H1 (cell line): ENCODE data around the gene PRDM10. TPM values are rescaled to one million over a fixed set of nuclear protein-coding genes. Genes with fewer than 3 reads are reported as not detected.

Experiments used
- CTCF ChIA-PET: fragments of 300-600 bp; sonication (Branson Sonifier 250); formaldehyde crosslinking; loops from one replicate; lab custom pipeline; 2021; ENCODE audit not compliant: partially characterized antibody; lab: Charles Lee
- POLR2A ChIA-PET: fragments of 300-600 bp; sonication (Branson Sonifier 250); formaldehyde crosslinking; loops from one replicate; lab custom pipeline; 2021; ENCODE audit warnings: inconsistent platforms; ENCODE audit not compliant: partially characterized antibody; lab: Charles Lee
- DNase-seq, 2 experiments: peaks; one replicate each; pipeline versions ENCODE4 v3.0.0 to v3.0.0-alpha.2; 2010 to 2022; ENCODE audit warnings: low spot score in 2 of 2, low read depth in 1 of 2, mixed read lengths in 1 of 2
- FAIRE-seq: peaks from 2 replicates; lab custom pipeline; 2011; peaks lifted over from hg19 to GRCh38; lab: Jason Lieb, UNC
- H2AFZ ChIP-seq: 2 replicates; pipeline ENCODE4 v1.8.1; 2012; ENCODE audit warnings: low read length, inconsistent platforms
- H2AK5ac ChIP-seq: 2 replicates; pipeline ENCODE4 v1.6.1; 2013; ENCODE audit warnings: low read depth, low read length
- H2BK120ac ChIP-seq: replicated peaks from 2 replicates; pipeline ENCODE3; 2013; ENCODE audit warnings: low read depth, low read length, inconsistent platforms
- H2BK12ac ChIP-seq: 2 replicates; pipeline ENCODE4 v1.6.1; 2013; ENCODE audit warnings: low read depth, low read length
- H2BK15ac ChIP-seq: 2 replicates; pipeline ENCODE4 v1.6.1; 2013; ENCODE audit warnings: low read length
- H2BK20ac ChIP-seq: 2 replicates; pipeline ENCODE4 v1.6.1; 2013; ENCODE audit warnings: low read length
- H2BK5ac ChIP-seq: 2 replicates; pipeline ENCODE4 v1.6.1; 2013; ENCODE audit warnings: low read depth, low read length
- H3K14ac ChIP-seq: 2 replicates; pipeline ENCODE4 v1.6.1; 2013; ENCODE audit warnings: inconsistent platforms; ENCODE audit not compliant: insufficient read length
- H3K18ac ChIP-seq: 2 replicates; pipeline ENCODE4 v1.6.1; 2013; ENCODE audit warnings: low read length; ENCODE audit errors: extremely low read depth
- H3K23ac ChIP-seq: 2 replicates; pipeline ENCODE4 v1.6.1; 2013; ENCODE audit warnings: inconsistent platforms; ENCODE audit not compliant: insufficient read length
- H3K23me2 ChIP-seq: 2 replicates; pipeline ENCODE4 v1.6.1; 2013; ENCODE audit warnings: low read depth, low read length
- H3K27ac ChIP-seq: 2 replicates; pipeline ENCODE4 v1.6.1; 2011; ENCODE audit warnings: low read depth, low read length, inconsistent platforms
- H3K27me3 ChIP-seq, 4 experiments: replicated peaks in 1 of 4; 1 replicate in 1 of 4; 2 replicates in 3 of 4; pipeline versions ENCODE4 v1.6.1 to v1.8.1; 2011 to 2013; ENCODE audit warnings: low read length in 3 of 4, mild to moderate bottlenecking in 3 of 4, inconsistent platforms in 2 of 4, mixed read lengths in 2 of 4, moderate library complexity in 1 of 4; ENCODE audit not compliant: control insufficient read depth in 3 of 4, insufficient read depth in 3 of 4; ENCODE audit errors: extremely low read depth in 1 of 4
- H3K36me3 ChIP-seq, 4 experiments: 2 replicates each; pipeline versions ENCODE4 v1.6.1 to v1.8.1; 2011 to 2013; ENCODE audit warnings: mild to moderate bottlenecking in 4 of 4, low read length in 3 of 4, moderate library complexity in 2 of 4, control low read depth in 1 of 4, inconsistent platforms in 1 of 4; ENCODE audit not compliant: insufficient read depth in 4 of 4, control insufficient read depth in 2 of 4
- H3K4ac ChIP-seq: replicated peaks from 2 replicates; pipeline ENCODE3; 2013; ENCODE audit warnings: low read length, low read depth, mixed read lengths, inconsistent platforms; ENCODE audit not compliant: insufficient read length
- H3K4me1 ChIP-seq, 4 experiments: replicated peaks in 1 of 4; 1 replicate in 1 of 4; 2 replicates in 3 of 4; pipeline versions ENCODE4 v1.6.1 to v1.8.1; 2011 to 2013; ENCODE audit warnings: low read length in 3 of 4, inconsistent platforms in 2 of 4, mixed read lengths in 1 of 4; ENCODE audit not compliant: insufficient read depth in 4 of 4, control insufficient read depth in 3 of 4
- H3K4me2 ChIP-seq, 2 experiments: 2 replicates each; pipeline versions ENCODE4 v1.6.1 to v1.8.1; 2011 to 2013; ENCODE audit warnings: low read depth in 2 of 2, low read length in 2 of 2, control low read depth in 1 of 2, inconsistent platforms in 1 of 2, mild to moderate bottlenecking in 1 of 2; ENCODE audit not compliant: insufficient read depth in 1 of 2
- H3K4me3 ChIP-seq, 4 experiments: fragments of 200-600, 300-600 bp in 1 of 4; sonication (generic), shearing (Covaris generic), sonication (Bioruptor Twin) in 1 of 4; 2 replicates each; pipeline versions ENCODE4 v1.5.1 to v1.8.1; 2011 to 2016; ENCODE audit warnings: low read length in 4 of 4, low read depth in 3 of 4, control low read depth in 2 of 4, inconsistent platforms in 2 of 4, mild to moderate bottlenecking in 2 of 4, mixed read lengths in 1 of 4, moderate library complexity in 1 of 4; ENCODE audit not compliant: insufficient read depth in 2 of 4; ENCODE audit errors: extremely low read depth in 1 of 4
- H3K56ac ChIP-seq: replicated peaks from 2 replicates; pipeline ENCODE3; 2013; ENCODE audit warnings: low read depth, mild to moderate bottlenecking, mixed read lengths, low read length, inconsistent platforms; ENCODE audit not compliant: insufficient read length
- H3K79me1 ChIP-seq: 2 replicates; pipeline ENCODE4 v1.6.1; 2013; ENCODE audit warnings: low read depth, low read length, control low read depth
- H3K79me2 ChIP-seq, 2 experiments: 2 replicates each; pipeline versions ENCODE4 v1.6.1 to v1.8.1; 2012 to 2013; ENCODE audit warnings: low read length in 2 of 2, mild to moderate bottlenecking in 2 of 2, inconsistent platforms in 1 of 2; ENCODE audit not compliant: insufficient read depth in 2 of 2, control insufficient read depth in 1 of 2
- H3K9ac ChIP-seq, 4 experiments: replicated peaks in 1 of 4; 1 replicate in 1 of 4; 2 replicates in 3 of 4; pipeline versions ENCODE4 v1.6.1 to v1.8.1; 2011 to 2013; ENCODE audit warnings: low read depth in 3 of 4, low read length in 3 of 4, control low read depth in 2 of 4, mild to moderate bottlenecking in 2 of 4, moderate library complexity in 2 of 4, inconsistent platforms in 1 of 4; ENCODE audit errors: extremely low read depth in 1 of 4
- H3K9me3 ChIP-seq, 2 experiments: 2 replicates each; pipeline versions ENCODE4 v1.6.1 to v1.8.1; 2012 to 2013; ENCODE audit warnings: mild to moderate bottlenecking in 2 of 2, moderate library complexity in 2 of 2, control low read depth in 1 of 2, inconsistent platforms in 1 of 2, low read depth in 1 of 2, low read length in 1 of 2, mixed read lengths in 1 of 2; ENCODE audit not compliant: insufficient read depth in 2 of 2
- H4K20me1 ChIP-seq, 2 experiments: replicated peaks in 1 of 2; 2 replicates each; pipeline versions ENCODE3 to v1.8.1; 2011 to 2013; ENCODE audit warnings: inconsistent platforms in 2 of 2, low read length in 2 of 2, mild to moderate bottlenecking in 1 of 2; ENCODE audit not compliant: insufficient read depth in 2 of 2, control insufficient read depth in 1 of 2
- H4K5ac ChIP-seq: 2 replicates; pipeline ENCODE4 v1.6.1; 2013; ENCODE audit warnings: low read length, low read depth, mixed read lengths, inconsistent platforms; ENCODE audit not compliant: insufficient read length
- H4K8ac ChIP-seq: 2 replicates; pipeline ENCODE4 v1.8.0; 2013; ENCODE audit warnings: mild to moderate bottlenecking, moderate library complexity, low read length, inconsistent platforms; ENCODE audit not compliant: insufficient read depth; ENCODE audit errors: extremely low read depth
- H4K91ac ChIP-seq: replicated peaks from 2 replicates; pipeline ENCODE3; 2013; ENCODE audit warnings: low read length, mixed read lengths, inconsistent platforms; ENCODE audit not compliant: insufficient read length
- BACH1 ChIP-seq: IDR thresholded peaks from 2 replicates; pipeline ENCODE4 v1.6.1; 2012; ENCODE audit warnings: low read length, improper control_type of control experiment
- CHD2 ChIP-seq: IDR thresholded peaks from 2 replicates; pipeline ENCODE4 v1.6.1; 2012; ENCODE audit warnings: low read length, improper control_type of control experiment
- KDM1A ChIP-seq: fragments of 200-600, 300-600 bp; sonication (generic); IDR thresholded peaks from 2 replicates; pipeline ENCODE4 v1.7.1; 2016; ENCODE audit warnings: mild to moderate bottlenecking, low read length, borderline replicate concordance
- SP2 ChIP-seq: IDR thresholded peaks from 2 replicates; pipeline ENCODE4 v1.6.1; 2012; ENCODE audit warnings: mild to moderate bottlenecking, low read length, inconsistent platforms
- SP4 ChIP-seq: IDR thresholded peaks from 2 replicates; pipeline ENCODE4 v1.6.1; 2012; ENCODE audit warnings: low read length, inconsistent platforms
- YY1 ChIP-seq: IDR thresholded peaks from 2 replicates; pipeline ENCODE4 v1.6.1; 2011; ENCODE audit warnings: low read depth, mild to moderate bottlenecking, low read length
- ZNF274 ChIP-seq: IDR thresholded peaks from 2 replicates; pipeline ENCODE4 v1.7.0; 2012; ENCODE audit warnings: low read length, borderline replicate concordance; ENCODE audit errors: extremely low read depth
- WGBS, 2 experiments: shearing (Covaris generic) in 1 of 2; methylation state at CpG; one replicate each; pipeline versions ENCODE4 v1.1.6 to v1.1.7; 2013 to 2015; ENCODE audit warnings: low lambda C conversion rate in 2 of 2, mixed read lengths in 2 of 2, inconsistent platforms in 1 of 2, low coverage in 1 of 2, missing lambda C conversion rate in 1 of 2; ENCODE audit not compliant: insufficient replicate concordance in 2 of 2, insufficient coverage in 1 of 2, insufficient read length in 1 of 2; ENCODE audit errors: extremely low coverage in 1 of 2, missing lambda C conversion rate in 1 of 2; 5-methylcytosine and 5-hydroxymethylcytosine counted together
- polyA plus RNA-seq, 7 experiments: library from polyadenylated mRNA; depleted of rRNA in 3 of 7; stranded (reverse) in 5 of 7; unstranded in 2 of 7; fragments of >200 nt in 5 of 7; fragments of 200-250 nt in 2 of 7; gene quantifications; 1 replicate in 5 of 7; 2 replicates in 1 of 7; 4 replicates in 1 of 7; pipeline versions ENCODE4 v1.2.1 to v1.2.3, GENCODE V29; 2011 to 2013; ENCODE audit warnings: missing spikeins in 2 of 7, mixed read lengths in 2 of 7
- total RNA-seq: library from RNA; stranded (reverse); fragmentation: NEBNext Ultra II Directional; extraction: Animal tissue kit (Norgen Biotek cat#: 25700); gene quantifications from 2 replicates; pipeline ENCODE4 v1.2.1, GENCODE V29; 2021

The PRDM10 gene
- total and polyA plus RNA-seq, 2 of the 8 experiments (the other 6 are each of a cell fraction or from before 2014, with no cell fraction given), result 15.5 to 19.2 TPM

DNA sequence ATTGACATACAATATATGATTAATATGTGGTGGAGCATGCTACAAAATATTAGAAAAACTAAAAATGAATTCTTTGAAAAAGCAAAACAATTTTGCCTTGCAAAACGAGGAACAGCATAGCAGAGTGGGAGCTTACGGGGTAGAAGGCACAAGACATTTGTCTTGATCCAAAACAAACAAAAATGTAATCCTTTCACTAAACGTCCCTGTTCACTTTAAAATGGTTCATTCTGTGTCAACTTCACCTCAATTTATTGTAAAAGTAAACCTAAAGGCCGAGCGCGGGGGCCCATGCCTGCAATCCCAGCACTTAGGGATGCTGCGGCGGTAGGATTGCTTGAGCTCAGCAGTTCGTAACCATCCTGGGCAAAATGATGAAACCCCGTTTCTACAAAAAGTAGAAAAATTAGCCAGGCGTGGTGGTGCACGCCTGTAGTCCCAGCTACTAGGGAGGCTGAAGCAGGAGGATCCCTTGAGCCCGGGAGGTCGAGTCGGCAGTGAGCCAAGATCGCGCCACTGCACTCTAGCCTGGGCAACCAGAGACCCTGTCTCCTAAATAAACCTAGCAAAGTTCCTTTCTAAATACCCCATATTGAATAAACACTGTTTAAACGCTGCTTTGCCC is 2.0 kb downstream of the PRDM10 start:
- Histone ChIP-seq H2BK20ac (no peak overlapping the region), H2BK12ac (no peak overlapping the region), H3K9ac (no peak overlapping the region; a peak in 1 of 7 replicates), H3K4ac (no peak overlapping the region), H2BK15ac (no peak overlapping the region), H4K91ac (no peak overlapping the region), H3K23ac (no peak overlapping the region), H2BK120ac (no peak overlapping the region), H3K18ac (no peak overlapping the region), H3K4me2 (peak overlapping the region; percentile 89 to 96; a peak in 3 of 4 replicates), H3K27ac (no peak overlapping the region), H2AFZ (no peak overlapping the region), H3K79me1 (no peaks in the 10 kb centered on the region; the same call in 1 of the 2 replicates), H2BK5ac (no peak overlapping the region), H3K36me3 (no peaks in the 10 kb centered on the region), H3K4me1 (peaks cover 0 to 2% (median 0%) of the 10 kb centered on the region in 4 experiments; a peak in 3 of 7 replicates), H3K79me2 (peaks cover 4 to 58% of the 10 kb centered on the region in 2 experiments), H3K56ac (peak overlapping the region; percentile 30), H3K14ac (no peak overlapping the region), H3K23me2 (peaks cover 16% of the 10 kb centered on the region), H3K9me3 (no peaks in the 10 kb centered on the region), H4K5ac (no peak overlapping the region), H4K8ac (peak overlapping the region; percentile 23; the same call in 1 of the 2 replicates), H3K4me3 (peak overlapping the region in 3 of 4 experiments; percentile 75 to 80 (median 79); a peak in 5 of 8 replicates), H3K27me3 (no peaks in the 10 kb centered on the region), H4K20me1 (peaks cover 0 to 4% of the 10 kb centered on the region in 2 experiments), H2AK5ac (no peak overlapping the region; the same call in 1 of the 2 replicates)
- ChIA-PET POLR2A (interaction anchor here (1.0 to 5.1 kb wide), 7 partner anchors 10 to 70 kb away, joined by 3 to 48 read pairs (median 20); partner anchors contain the start of gene APLP2), CTCF (interaction anchor here (0.6 to 1.8 kb wide), 4 partner anchors 9 to 132 kb away, joined by 3 to 9 read pairs (median 3); no protein-coding TSS in a partner anchor)
- FAIRE-seq (no peak), DNase-seq (no peak)
- WGBS, 2 experiments, result 92% methylated on average over 18 of the region's 18 CpGs; no CpG with 5 or more reads in 1 of the 2 experiments
- TF ChIP-seq YY1 (no peak), SP4 (no peak), BACH1 (no peak), KDM1A (no peak), ZNF274 (no peak), SP2 (no peak), CHD2 (no peak)
